Right lobe of liver (tissue), 6 donors: ENCODE data around the gene TMOD1. TPM values are rescaled to one million over a fixed set of nuclear protein-coding genes. Genes with fewer than 3 reads are reported as not detected.

Experiments
- ATAC-seq, 4 donors: fragments of 200-7000 bp; cut with Tn5 transposase; one replicate each; pipeline ENCODE4 v1.9.1; 2020; ENCODE audit warnings: mild to moderate bottlenecking in 4 of 4, moderate library complexity in 4 of 4
- DNase-seq, 3 donors: peaks; one replicate each; pipeline ENCODE4 v3.0.0-alpha.2; 2020
- H3K27ac ChIP-seq, 3 donors: fragments of 200-600 bp; one replicate each; pipeline ENCODE4 v1.8.0; 2022
- H3K27me3 ChIP-seq, 2 donors: fragments of 200-600 bp; one replicate each; pipeline ENCODE4 v1.8.0; 2022
- H3K36me3 ChIP-seq, 4 donors: fragments of 200-600 bp; sonication (generic) in 1 of 4; one replicate each; pipeline versions ENCODE4 v1.5.1 to v1.8.0; 2017 to 2022; ENCODE audit warnings: control low read depth in 1 of 4
- H3K4me1 ChIP-seq, 4 donors: fragments of 200-600 bp; sonication (generic) in 1 of 4; one replicate each; pipeline versions ENCODE4 v1.5.1 to v1.8.0; 2017 to 2022; ENCODE audit warnings: control low read depth in 1 of 4
- H3K4me3 ChIP-seq, 3 donors: fragments of 200-600 bp; one replicate each; pipeline ENCODE4 v1.8.0; 2022
- H3K9me3 ChIP-seq, 4 donors: fragments of 200-600 bp; sonication (generic) in 1 of 4; one replicate each; pipeline versions ENCODE4 v1.5.1 to v1.8.0; 2017 to 2022; ENCODE audit warnings: control low read depth in 1 of 4
- POLR2A ChIP-seq: fragments of 450-650 bp; IDR thresholded peaks from one replicate; pipeline ENCODE4 v1.6.1; 2017; ENCODE audit warnings: antibody characterized with exemption, mild to moderate bottlenecking
- WGBS: methylation state at CpG from one replicate; pipeline ENCODE4 v1.1.6; 2018; ENCODE audit warnings: low coverage, low lambda C conversion rate; ENCODE audit not compliant: insufficient coverage; ENCODE audit errors: missing lambda C conversion rate; 5-methylcytosine and 5-hydroxymethylcytosine counted together
- intact Hi-C, 2 donors: fragments of 100-400 bp; cut with DNase I; formaldehyde crosslinking; loops; one replicate each; pipeline versions ENCODE4 v1.11.2 to v1.14.1; 2022
- total RNA-seq, 6 experiments: library from RNA; depleted of rRNA in 2 of 6; stranded (reverse); fragments of >200 nt in 2 of 6; fragmentation: NEBNext Ultra II Directional in 3 of 6; extraction: Animal tissue kit (Norgen Biotek cat#: 25700) in 3 of 6; gene quantifications; one replicate each; pipeline versions ENCODE4 v1.1.0 to v1.2.4, GENCODE V29; 2016 to 2023
- TF ChIP-seq, protein P1 (sequence below), 4 donors: fragments of 200-600 bp in 3 of 4; fragments of 450-650 bp in 1 of 4; IDR thresholded peaks; one replicate each; pipeline versions ENCODE4 v1.5.1 to v1.8.0; 2016 to 2022; ENCODE audit warnings: antibody characterized with exemption in 4 of 4, mild to moderate bottlenecking in 2 of 4
- donor health status: DM: no; HTN: yes; CAD: no.
- donor health status: DM: no; HTN: no; CAD: no.
- donor health status: DM: no; HTN: no; CAD: no.
- donor health status: DM: no; HTN: yes; CAD: no.
- donor health status: DM: no; HTN: yes; CAD: no.

TMOD1 gene
- total RNA-seq, 6 experiments from 2014 or later = 5.9 to 14.3 (median 12.7) TPM

DNA sequence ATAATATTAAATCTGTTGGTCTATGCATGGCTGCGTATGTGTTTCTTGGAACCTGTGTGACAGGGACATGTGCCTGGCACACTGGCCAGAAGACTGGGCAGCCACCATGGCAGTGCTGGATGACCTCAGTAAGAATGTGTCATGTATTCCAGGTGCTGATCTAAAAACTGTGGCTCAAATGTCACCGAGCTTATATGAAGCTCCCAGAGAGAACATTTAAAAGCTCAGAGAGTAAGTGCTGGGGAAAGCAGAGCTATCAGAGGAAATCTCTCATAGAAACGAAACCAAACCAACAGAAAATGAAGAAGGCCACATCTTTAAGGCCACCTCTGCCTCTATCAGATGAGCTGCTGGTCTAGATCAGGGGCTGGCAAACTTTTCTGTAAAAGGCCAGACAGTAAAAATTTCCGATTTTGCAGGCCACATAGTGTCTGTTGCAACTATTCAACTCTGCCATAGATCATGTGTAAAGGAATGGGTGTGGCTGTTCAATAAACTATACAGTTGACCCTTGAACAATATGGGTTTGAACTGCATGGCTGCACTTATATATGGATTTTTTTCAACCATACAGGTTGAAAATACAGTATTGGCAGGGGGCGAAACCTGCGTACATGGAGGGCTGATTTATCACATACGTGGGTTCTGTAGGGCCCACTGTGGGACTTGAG is 99.9 kb downstream of the TMOD1 start:
- DNase-seq = no peak

DNA sequence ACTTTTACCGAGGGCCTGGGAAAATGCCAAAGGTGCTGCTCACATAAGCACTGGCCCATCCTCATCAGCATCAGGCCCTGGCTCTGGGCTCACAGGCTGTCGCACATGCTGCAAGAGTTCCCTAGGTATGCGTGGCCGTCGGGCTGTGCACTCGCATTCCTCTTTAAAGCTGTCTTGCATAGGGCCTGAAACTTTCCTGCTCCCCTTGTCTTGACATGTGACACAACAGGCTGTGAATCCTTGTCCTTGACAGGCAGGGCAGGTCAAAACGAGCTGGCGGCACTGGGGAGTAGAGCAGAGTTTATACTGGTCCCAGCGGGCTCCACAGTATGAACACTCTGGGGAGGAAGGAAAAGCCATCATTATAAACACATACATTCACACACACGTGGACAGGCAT is 101.0 kb downstream of the TMOD1 start:
- DNase-seq (no peak), ATAC-seq (no peak)
- Histone ChIP-seq H3K9me3 (no peaks in the 10 kb centered on the region), H3K4me3 (no peak overlapping the region), H3K27me3 (no peaks in the 10 kb centered on the region), H3K4me1 (peaks cover 0 to 5% (median 0%) of the 10 kb centered on the region in 4 donors), H3K27ac (no peak overlapping the region), H3K36me3 (peaks cover 0 to 57% (median 21%) of the 10 kb centered on the region in 4 donors)
- intact Hi-C loops = loop anchor here (5.0 to 10.0 kb wide), 2 partner anchors 135 to 138 kb away; no protein-coding TSS in a partner anchor
- TF ChIP-seq POLR2A = no peak
- TF ChIP-seq, protein P1, sequence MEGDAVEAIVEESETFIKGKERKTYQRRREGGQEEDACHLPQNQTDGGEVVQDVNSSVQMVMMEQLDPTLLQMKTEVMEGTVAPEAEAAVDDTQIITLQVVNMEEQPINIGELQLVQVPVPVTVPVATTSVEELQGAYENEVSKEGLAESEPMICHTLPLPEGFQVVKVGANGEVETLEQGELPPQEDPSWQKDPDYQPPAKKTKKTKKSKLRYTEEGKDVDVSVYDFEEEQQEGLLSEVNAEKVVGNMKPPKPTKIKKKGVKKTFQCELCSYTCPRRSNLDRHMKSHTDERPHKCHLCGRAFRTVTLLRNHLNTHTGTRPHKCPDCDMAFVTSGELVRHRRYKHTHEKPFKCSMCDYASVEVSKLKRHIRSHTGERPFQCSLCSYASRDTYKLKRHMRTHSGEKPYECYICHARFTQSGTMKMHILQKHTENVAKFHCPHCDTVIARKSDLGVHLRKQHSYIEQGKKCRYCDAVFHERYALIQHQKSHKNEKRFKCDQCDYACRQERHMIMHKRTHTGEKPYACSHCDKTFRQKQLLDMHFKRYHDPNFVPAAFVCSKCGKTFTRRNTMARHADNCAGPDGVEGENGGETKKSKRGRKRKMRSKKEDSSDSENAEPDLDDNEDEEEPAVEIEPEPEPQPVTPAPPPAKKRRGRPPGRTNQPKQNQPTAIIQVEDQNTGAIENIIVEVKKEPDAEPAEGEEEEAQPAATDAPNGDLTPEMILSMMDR (IDR thresholded peaks at IDR 0.05) = no peak
- 89% methylated on average over 8 of the region's 10 CpGs for WGBS

More for the DNA sequence above, 99.9 kb downstream of the TMOD1 start:
- TF ChIP-seq, protein P1 (IDR thresholded peaks at IDR 0.05) = no peak
- no peak for TF ChIP-seq POLR2A
- intact Hi-C loops = loop anchor here (5.0 to 10.0 kb wide), 2 partner anchors 134 to 137 kb away; no protein-coding TSS in a partner anchor
- no peak for ATAC-seq
- no peaks in the 10 kb centered on the region for H3K9me3 ChIP-seq
- no peak overlapping the region for H3K27ac ChIP-seq
- no peaks in the 10 kb centered on the region for H3K27me3 ChIP-seq
- 85% methylated on average over 7 of the region's 7 CpGs for WGBS
- no peak overlapping the region for H3K4me3 ChIP-seq
- peaks cover 0 to 57% (median 21%) of the 10 kb centered on the region in 4 donors for H3K36me3 ChIP-seq
- peaks cover 0 to 5% (median 0%) of the 10 kb centered on the region in 4 donors for H3K4me1 ChIP-seq

DNA sequence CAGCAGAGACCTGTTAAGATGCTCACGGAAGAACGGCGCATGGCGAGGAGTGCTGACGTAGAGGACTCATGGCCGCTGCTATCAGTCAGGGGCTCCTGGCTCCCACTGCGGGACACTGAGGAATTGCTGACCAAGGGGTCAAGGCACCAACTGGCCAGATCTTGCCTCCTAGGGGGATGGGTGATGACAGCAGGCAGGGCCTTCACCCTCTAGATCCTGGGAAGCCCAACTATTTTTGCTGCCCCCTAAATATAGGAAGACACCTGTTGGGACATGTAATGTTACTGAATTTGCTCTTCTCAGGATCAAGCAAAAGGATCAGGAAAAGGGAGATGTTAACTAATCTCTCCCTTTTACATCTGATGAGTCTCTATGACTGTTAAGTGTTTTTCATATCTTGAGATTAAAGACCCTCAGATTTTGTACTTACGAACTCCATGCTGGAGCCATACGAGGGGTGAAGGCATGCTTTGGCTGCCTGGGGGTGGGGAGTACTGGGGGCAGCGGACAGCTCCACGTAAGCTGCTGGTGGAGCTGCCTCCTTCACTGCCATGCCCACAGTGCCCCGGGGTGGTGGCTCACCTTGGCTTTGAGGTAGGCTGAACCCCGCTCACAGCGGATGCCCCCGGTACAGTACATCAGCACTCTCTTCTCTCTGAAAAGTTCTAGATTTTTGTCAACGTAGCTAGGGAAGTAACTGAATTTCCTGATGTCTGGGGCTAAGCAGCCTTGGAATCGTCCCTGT is 103.6 kb downstream of the TMOD1 start:
- no peak for TF ChIP-seq POLR2A
- TF ChIP-seq, protein P1 (IDR thresholded peaks at IDR 0.05) = no peak
- ATAC-seq = no peak
- H3K27ac ChIP-seq = no peak overlapping the region
- no peaks in the 10 kb centered on the region for H3K4me1 ChIP-seq
- intact Hi-C loops = loop anchor here (5.0 to 10.0 kb wide), 2 partner anchors 138 to 140 kb away; no protein-coding TSS in a partner anchor
- DNase-seq = no peak
- WGBS = 97% methylated on average over 7 of the region's 17 CpGs
- H3K4me3 ChIP-seq = no peak overlapping the region
- peaks cover 0 to 54% (median 19%) of the 10 kb centered on the region in 4 donors for H3K36me3 ChIP-seq
- H3K9me3 ChIP-seq = no peaks in the 10 kb centered on the region
- no peaks in the 10 kb centered on the region for H3K27me3 ChIP-seq

DNA sequence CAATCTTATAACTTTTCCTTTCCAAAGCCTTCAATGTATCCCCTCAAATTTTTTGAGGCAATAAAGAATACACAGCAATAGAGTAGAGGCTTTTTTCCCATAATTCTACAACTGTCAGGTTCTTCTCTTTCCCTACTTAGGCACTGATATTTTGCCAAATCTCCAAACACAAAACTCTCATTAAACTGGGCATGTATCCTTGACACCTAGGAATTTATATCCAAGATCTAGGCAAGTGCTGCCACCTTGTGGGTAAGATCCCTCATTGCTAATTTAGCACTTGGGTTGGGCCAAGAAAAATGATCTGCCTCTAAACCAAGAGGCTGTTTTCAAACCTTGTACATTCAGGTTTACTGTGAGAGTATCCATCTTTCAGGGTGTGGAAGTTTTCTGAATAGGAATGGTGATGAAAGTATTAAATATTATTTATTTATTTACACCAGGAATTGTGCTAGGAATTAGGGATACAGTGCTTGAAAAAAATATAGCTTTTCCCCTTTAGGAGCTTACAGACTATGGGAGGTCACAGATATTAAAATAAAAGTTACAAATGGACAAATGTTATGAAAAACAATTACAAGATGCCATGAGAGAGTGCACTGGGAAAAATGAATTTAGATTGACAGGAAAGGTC is 114.1 kb downstream of the TMOD1 start:
- Histone ChIP-seq H3K36me3 (peaks cover 0 to 13% (median 4%) of the 10 kb centered on the region in 4 donors), H3K27ac (no peak overlapping the region), H3K4me3 (no peak overlapping the region), H3K4me1 (no peaks in the 10 kb centered on the region), H3K27me3 (no peaks in the 10 kb centered on the region), H3K9me3 (no peaks in the 10 kb centered on the region)
- peak in 1 of 3 donors; percentile 71 for DNase-seq
- intact Hi-C loops = no loop called here
- no peak for TF ChIP-seq POLR2A
- TF ChIP-seq, protein P1 (IDR thresholded peaks at IDR 0.05) = peak; percentile 85 to 88 (median 86)
- peak; percentile 83 to 92 (median 89) for ATAC-seq
